Ovary (tissue), 3 donors: ENCODE data around the gene CCDC78.

Experiments
- CTCF ChIP-seq, 3 donors: fragments of 450-650 bp in 2 of 3; fragments of 200-600 bp in 1 of 3; IDR thresholded peaks; one replicate each; pipeline versions ENCODE4 v1.5.1 to v1.8.0; 2016 to 2022; ENCODE audit warnings: antibody characterized with exemption in 3 of 3, mild to moderate bottlenecking in 1 of 3
- EP300 ChIP-seq: sonication (generic); formaldehyde crosslinking; IDR thresholded peaks from one replicate; pipeline ENCODE4 v1.6.1; 2017; ENCODE audit warnings: antibody characterized with exemption
- POLR2A ChIP-seq: fragments of 450-650 bp; IDR thresholded peaks from one replicate; pipeline ENCODE4 v1.6.1; 2017; ENCODE audit warnings: antibody characterized with exemption, mild to moderate bottlenecking, moderate library complexity
- donor health status: DM: no; HTN: no; CAD: no.

GRCh38 chr16:768428-768827, 42.2 kb upstream of the CCDC78 start:
- no peak for TF ChIP-seq POLR2A
- TF ChIP-seq CTCF (IDR thresholded peaks at IDR 0.05) = no peak
- no peak for TF ChIP-seq EP300
